ENCODE measurements around the gene RABGAP1.

The RABGAP1 gene

GRCh38 chr9:123007269-123007668, 66.4 kb downstream of the RABGAP1 start:
- Histone ChIP-seq H3K23ac (ENCODE audit: low read length in 2 of 2) (no peak overlapping the region), H2BK12ac (ENCODE audit: low read length in 2 of 2) (no peak overlapping the region), H4K91ac (ENCODE audit: low read length) (no peak overlapping the region), H3K9me3 (ENCODE audit: control insufficient read depth, low read length) (no peaks in the 10 kb centered on the region), H3K18ac (ENCODE audit: low read depth in 1 of 2, low read length in 2 of 2) (no peak overlapping the region), H4K8ac (ENCODE audit: low read length) (no peak overlapping the region), H3K4me1 (ENCODE audit: control insufficient read depth, insufficient read depth, low read depth, low read length) (no peaks in the 10 kb centered on the region), H3K4me2 (ENCODE audit: low read length, poor library complexity, severe bottlenecking) (no peak overlapping the region), H3K36me3 (ENCODE audit: control insufficient read depth in 1 of 2, insufficient read depth in 2 of 2, low read depth in 1 of 2, low read length in 2 of 2) (peaks cover 10 to 63% of the 10 kb centered on the region in 2 experiments), H3K4me3 (ENCODE audit: insufficient read depth in 1 of 2, low read depth in 1 of 2, low read length in 2 of 2) (no peak overlapping the region), H2BK5ac (ENCODE audit: low read depth, low read length, poor library complexity, severe bottlenecking) (no peak overlapping the region), H2BK120ac (ENCODE audit: low read depth, low read length) (no peak overlapping the region), H3K27ac (ENCODE audit: low read length, poor library complexity, severe bottlenecking) (no peak overlapping the region), H3K4ac (ENCODE audit: low read depth in 1 of 2, low read length in 2 of 2) (no peak overlapping the region), H3K27me3 (ENCODE audit: control insufficient read depth in 1 of 2, insufficient read depth in 1 of 2, low read length in 2 of 2) (no peaks in the 10 kb centered on the region), H3K14ac (ENCODE audit: low read length in 2 of 2) (no peak overlapping the region), H2AK5ac (ENCODE audit: low read length, severe bottlenecking) (no peak overlapping the region), H2BK15ac (ENCODE audit: low read depth, poor library complexity, severe bottlenecking) (no peak overlapping the region), H3K9ac (ENCODE audit: low read length) (no peak overlapping the region), H3K79me1 (replicated peaks; ENCODE audit: low read length, poor library complexity, severe bottlenecking) (peaks cover 5% of the 10 kb centered on the region), H2AFZ (ENCODE audit: low read depth, low read length) (no peak overlapping the region)
- 72% methylated on average over 4 of the region's 5 CpGs for WGBS
- no peak for DNase-seq

GRCh38 chr9:123008909-123009308, 68.1 kb downstream of the RABGAP1 start:
- Histone ChIP-seq H2BK15ac (ENCODE audit: low read depth, poor library complexity, severe bottlenecking) (no peak overlapping the region), H4K91ac (ENCODE audit: low read length) (no peak overlapping the region), H2BK120ac (ENCODE audit: low read depth, low read length) (no peak overlapping the region), H3K36me3 (ENCODE audit: control insufficient read depth in 1 of 2, insufficient read depth in 2 of 2, low read depth in 1 of 2, low read length in 2 of 2) (peaks cover 13 to 76% of the 10 kb centered on the region in 2 experiments), H3K79me1 (replicated peaks; ENCODE audit: low read length, poor library complexity, severe bottlenecking) (peaks cover 5% of the 10 kb centered on the region), H3K9me3 (ENCODE audit: control insufficient read depth, low read length) (peaks cover under 1% of the 10 kb centered on the region), H3K14ac (ENCODE audit: low read length in 2 of 2) (no peak overlapping the region), H2BK5ac (ENCODE audit: low read depth, low read length, poor library complexity, severe bottlenecking) (no peak overlapping the region), H3K4me1 (ENCODE audit: control insufficient read depth, insufficient read depth, low read depth, low read length) (no peaks in the 10 kb centered on the region), H3K27me3 (ENCODE audit: control insufficient read depth in 1 of 2, insufficient read depth in 1 of 2, low read length in 2 of 2) (no peaks in the 10 kb centered on the region), H2BK12ac (ENCODE audit: low read length in 2 of 2) (no peak overlapping the region), H4K8ac (ENCODE audit: low read length) (no peak overlapping the region), H3K27ac (ENCODE audit: low read length, poor library complexity, severe bottlenecking) (no peak overlapping the region), H3K23ac (ENCODE audit: low read length in 2 of 2) (no peak overlapping the region), H2AK5ac (ENCODE audit: low read length, severe bottlenecking) (no peak overlapping the region), H2AFZ (ENCODE audit: low read depth, low read length) (no peak overlapping the region), H3K4ac (ENCODE audit: low read depth in 1 of 2, low read length in 2 of 2) (no peak overlapping the region), H3K18ac (ENCODE audit: low read depth in 1 of 2, low read length in 2 of 2) (no peak overlapping the region), H3K9ac (ENCODE audit: low read length) (no peak overlapping the region), H3K4me3 (ENCODE audit: insufficient read depth in 1 of 2, low read depth in 1 of 2, low read length in 2 of 2) (no peak overlapping the region), H3K4me2 (ENCODE audit: low read length, poor library complexity, severe bottlenecking) (no peak overlapping the region)
- no peak for DNase-seq

- H4K8ac ChIP-seq (ENCODE audit: low read length), result no peak overlapping the region
- no peak overlapping the region for H2AFZ ChIP-seq (ENCODE audit: low read depth, low read length)
- H2AK5ac ChIP-seq (ENCODE audit: low read length, severe bottlenecking), result no peak overlapping the region
- H4K91ac ChIP-seq (ENCODE audit: low read length), result no peak overlapping the region
- H2BK12ac ChIP-seq (ENCODE audit: low read length in 2 of 2), result no peak overlapping the region
- WGBS, result 93% methylated on average over 3 of the region's 3 CpGs
- no peak overlapping the region for H3K9ac ChIP-seq (ENCODE audit: low read length)
- no peak overlapping the region for H3K14ac ChIP-seq (ENCODE audit: low read length in 2 of 2)
- peaks cover 5% of the 10 kb centered on the region for H3K79me1 ChIP-seq (replicated peaks; ENCODE audit: low read length, poor library complexity, severe bottlenecking)
- peaks cover 18 to 81% of the 10 kb centered on the region in 2 experiments for H3K36me3 ChIP-seq (ENCODE audit: control insufficient read depth in 1 of 2, insufficient read depth in 2 of 2, low read depth in 1 of 2, low read length in 2 of 2)
- peaks cover 2% of the 10 kb centered on the region for H3K9me3 ChIP-seq (ENCODE audit: control insufficient read depth, low read length)
- no peak overlapping the region for H2BK120ac ChIP-seq (ENCODE audit: low read depth, low read length)
- H2BK5ac ChIP-seq (ENCODE audit: low read depth, low read length, poor library complexity, severe bottlenecking), result no peak overlapping the region
- no peak overlapping the region for H3K23ac ChIP-seq (ENCODE audit: low read length in 2 of 2)
- H3K27ac ChIP-seq (ENCODE audit: low read length, poor library complexity, severe bottlenecking), result no peak overlapping the region
- no peak overlapping the region for H3K18ac ChIP-seq (ENCODE audit: low read depth in 1 of 2, low read length in 2 of 2)
- no peak overlapping the region for H3K4ac ChIP-seq (ENCODE audit: low read depth in 1 of 2, low read length in 2 of 2)
- DNase-seq, result no peak
- no peak overlapping the region for H2BK15ac ChIP-seq (ENCODE audit: low read depth, poor library complexity, severe bottlenecking)
- no peak overlapping the region for H3K4me2 ChIP-seq (ENCODE audit: low read length, poor library complexity, severe bottlenecking)
- no peaks in the 10 kb centered on the region for H3K27me3 ChIP-seq (ENCODE audit: control insufficient read depth in 1 of 2, insufficient read depth in 1 of 2, low read length in 2 of 2)
- no peak overlapping the region for H3K4me3 ChIP-seq (ENCODE audit: insufficient read depth in 1 of 2, low read depth in 1 of 2, low read length in 2 of 2)
- H3K4me1 ChIP-seq (ENCODE audit: control insufficient read depth, insufficient read depth, low read depth, low read length), result peaks cover 2% of the 10 kb centered on the region
Observed at GRCh38 chr9:123011380-123011779, 70.6 kb downstream of the RABGAP1 start.

- H2AK5ac ChIP-seq (ENCODE audit: low read length, severe bottlenecking), result no peak overlapping the region
- H3K4me3 ChIP-seq (ENCODE audit: insufficient read depth in 1 of 2, low read depth in 1 of 2, low read length in 2 of 2), result no peak overlapping the region
- peak; percentile 38 for DNase-seq
- peaks cover 4% of the 10 kb centered on the region for H3K79me1 ChIP-seq (replicated peaks; ENCODE audit: low read length, poor library complexity, severe bottlenecking)
- no peak overlapping the region for H2AFZ ChIP-seq (ENCODE audit: low read depth, low read length)
- H3K18ac ChIP-seq (ENCODE audit: low read depth in 1 of 2, low read length in 2 of 2), result no peak overlapping the region
- no peak overlapping the region for H3K27ac ChIP-seq (ENCODE audit: low read length, poor library complexity, severe bottlenecking)
- no peak overlapping the region for H3K4me2 ChIP-seq (ENCODE audit: low read length, poor library complexity, severe bottlenecking)
- no peak overlapping the region for H3K9ac ChIP-seq (ENCODE audit: low read length)
- no peak overlapping the region for H2BK12ac ChIP-seq (ENCODE audit: low read length in 2 of 2)
- H4K91ac ChIP-seq (ENCODE audit: low read length), result no peak overlapping the region
- no peaks in the 10 kb centered on the region for H3K27me3 ChIP-seq (ENCODE audit: control insufficient read depth in 1 of 2, insufficient read depth in 1 of 2, low read length in 2 of 2)
- H4K8ac ChIP-seq (ENCODE audit: low read length), result no peak overlapping the region
- H3K23ac ChIP-seq (ENCODE audit: low read length in 2 of 2), result no peak overlapping the region
- peaks cover 2% of the 10 kb centered on the region for H3K4me1 ChIP-seq (ENCODE audit: control insufficient read depth, insufficient read depth, low read depth, low read length)
- H3K36me3 ChIP-seq (ENCODE audit: control insufficient read depth in 1 of 2, insufficient read depth in 2 of 2, low read depth in 1 of 2, low read length in 2 of 2), result peaks cover 17 to 83% of the 10 kb centered on the region in 2 experiments
- WGBS, result 100% methylated on average over 2 of the region's 3 CpGs
- H2BK120ac ChIP-seq (ENCODE audit: low read depth, low read length), result no peak overlapping the region
- H3K4ac ChIP-seq (ENCODE audit: low read depth in 1 of 2, low read length in 2 of 2), result no peak overlapping the region
- no peak overlapping the region for H3K14ac ChIP-seq (ENCODE audit: low read length in 2 of 2)
- peaks cover 2% of the 10 kb centered on the region for H3K9me3 ChIP-seq (ENCODE audit: control insufficient read depth, low read length)
- H2BK5ac ChIP-seq (ENCODE audit: low read depth, low read length, poor library complexity, severe bottlenecking), result no peak overlapping the region
- no peak overlapping the region for H2BK15ac ChIP-seq (ENCODE audit: low read depth, poor library complexity, severe bottlenecking)
Observed at GRCh38 chr9:123011878-123012528, 71.2 kb downstream of the RABGAP1 start.

Measured in mesenchymal stem cell (in vitro differentiated cells and primary cell).